Measurements from ENCODE around the gene SNX5.

GRCh38 chr20:17963114-17963897 is 5.3 kb downstream of the SNX5 start:
- TF ChIP-seq CTCF (IDR thresholded peaks at IDR 0.05; ENCODE audit: insufficient read depth, low read length, poor library complexity, severe bottlenecking) (no peak), EZH2phosphoT487 (conservative IDR thresholded peaks at IDR 0.05; ENCODE audit: low read length) (no peak)

Data from SU-DHL-6 (cell line).